Activated CD4-positive, alpha-beta memory T cell treated with anti-CD3 and anti-CD28 coated beads, Interleukin-2, amount 10 ng/mL, durations not matched to agents 7 days and 5 days (primary cell): ENCODE measurements around the gene RAB3IL1. TPM values are rescaled to one million over a fixed set of nuclear protein-coding genes. Genes with fewer than 3 reads are reported as not detected.

Source experiments
- CTCF ChIA-PET: fragments of 350-600 bp; sonication (Branson Sonifier 250); formaldehyde crosslinking; loops from one replicate; lab custom pipeline; 2021; ENCODE audit warnings: antibody characterized with exemption, inconsistent platforms; lab: Charles Lee
- POLR2A ChIA-PET: fragments of 350-600 bp; sonication (Branson Sonifier 250); formaldehyde crosslinking; loops from one replicate; lab custom pipeline; 2021; ENCODE audit warnings: antibody characterized with exemption; lab: Charles Lee
- DNase-seq: peaks from one replicate; pipeline ENCODE4 v3.0.0-alpha.2; 2020
- H3K27ac Mint-ChIP-seq: one replicate; pipeline ENCODE4 v1.8.0; 2021; ENCODE audit warnings: mild to moderate bottlenecking, mixed read lengths
- H3K27me3 Mint-ChIP-seq: one replicate; pipeline ENCODE4 v1.8.0; 2021; ENCODE audit warnings: mixed read lengths
- H3K36me3 Mint-ChIP-seq: one replicate; pipeline ENCODE4 v1.8.0; 2021; ENCODE audit warnings: low read depth, mixed read lengths
- H3K4me1 Mint-ChIP-seq: one replicate; pipeline ENCODE4 v1.8.0; 2021; ENCODE audit warnings: mixed read lengths
- H3K4me3 Mint-ChIP-seq: one replicate; pipeline ENCODE4 v1.8.0; 2021; ENCODE audit warnings: mild to moderate bottlenecking, mixed read lengths
- H3K9me3 Mint-ChIP-seq: one replicate; pipeline ENCODE4 v1.8.0; 2021; ENCODE audit warnings: mixed read lengths
- total RNA-seq, 2 experiments: library from RNA; stranded (reverse); gene quantifications; one replicate each; pipeline ENCODE4 v1.2.3, GENCODE V29; 2021

The RAB3IL1 gene
- total RNA-seq, 2 experiments from 2014 or later, result not detected

GRCh38 chr11:61912991-61913698 is 4.2 kb downstream of the RAB3IL1 start:
- Mint-ChIP-seq H3K9me3 (no peaks in the 10 kb centered on the region), H3K36me3 (no peaks in the 10 kb centered on the region), H3K4me3 (no peak overlapping the region), H3K27me3 (peaks cover 23% of the 10 kb centered on the region), H3K4me1 (peaks cover 6% of the 10 kb centered on the region), H3K27ac (no peak overlapping the region)
- CTCF ChIA-PET, result no interaction called here
- POLR2A ChIA-PET, result no interaction called here
- no peak for DNase-seq

GRCh38 chr11:61912530-61912898 is 4.9 kb downstream of the RAB3IL1 start:
- Mint-ChIP-seq H3K27ac (no peak overlapping the region), H3K36me3 (no peaks in the 10 kb centered on the region), H3K4me1 (no peaks in the 10 kb centered on the region), H3K4me3 (no peak overlapping the region), H3K27me3 (peaks cover 17% of the 10 kb centered on the region), H3K9me3 (no peaks in the 10 kb centered on the region)
- ChIA-PET POLR2A (no interaction called here), CTCF (no interaction called here)
- DNase-seq, result no peak

- DNase-seq, result no peak
- H3K9me3 Mint-ChIP-seq, result no peaks in the 10 kb centered on the region
- no peaks in the 10 kb centered on the region for H3K36me3 Mint-ChIP-seq
- POLR2A ChIA-PET, result no interaction called here
- peaks cover 17% of the 10 kb centered on the region for H3K27me3 Mint-ChIP-seq
- CTCF ChIA-PET, result no interaction called here
- no peak overlapping the region for H3K27ac Mint-ChIP-seq
- no peaks in the 10 kb centered on the region for H3K4me1 Mint-ChIP-seq
- no peak overlapping the region for H3K4me3 Mint-ChIP-seq
These were observed 5.5 kb downstream of the RAB3IL1 start for GRCh38 chr11:61911701-61912529.

GRCh38 chr11:61911128-61911700 is 6.2 kb downstream of the RAB3IL1 start:
- ChIA-PET CTCF (no interaction called here), POLR2A (no interaction called here)
- Mint-ChIP-seq H3K4me1 (no peaks in the 10 kb centered on the region), H3K27me3 (peaks cover 11% of the 10 kb centered on the region), H3K27ac (no peak overlapping the region), H3K4me3 (no peak overlapping the region), H3K9me3 (no peaks in the 10 kb centered on the region), H3K36me3 (no peaks in the 10 kb centered on the region)
- DNase-seq, result no peak

- ChIA-PET CTCF (interaction anchor here (0.7 to 2.2 kb wide), 3 partner anchors 172 to 198 kb away, joined by 3 to 6 read pairs (median 4); no protein-coding TSS in a partner anchor), POLR2A (no interaction called here)
- no peak for DNase-seq
- no peaks in the 10 kb centered on the region for H3K36me3 Mint-ChIP-seq
- no peaks in the 10 kb centered on the region for H3K4me1 Mint-ChIP-seq
- no peak overlapping the region for H3K27ac Mint-ChIP-seq
- H3K9me3 Mint-ChIP-seq, result no peaks in the 10 kb centered on the region
- H3K27me3 Mint-ChIP-seq, result peaks cover 10% of the 10 kb centered on the region
- H3K4me3 Mint-ChIP-seq, result no peak overlapping the region
These were observed 6.9 kb downstream of the RAB3IL1 start for GRCh38 chr11:61910187-61911127.

- H3K27ac Mint-ChIP-seq, result no peak overlapping the region
- no peak overlapping the region for H3K4me3 Mint-ChIP-seq
- no peaks in the 10 kb centered on the region for H3K4me1 Mint-ChIP-seq
- H3K9me3 Mint-ChIP-seq, result no peaks in the 10 kb centered on the region
- ChIA-PET CTCF (interaction anchor here (2.2 to 2.7 kb wide), 2 partner anchors 10 to 199 kb away, joined by 6 to 18 read pairs; no protein-coding TSS in a partner anchor), POLR2A (no interaction called here)
- peaks cover 2% of the 10 kb centered on the region for H3K27me3 Mint-ChIP-seq
- DNase-seq, result no peak
- H3K36me3 Mint-ChIP-seq, result no peaks in the 10 kb centered on the region
These were observed 8.5 kb downstream of the RAB3IL1 start for GRCh38 chr11:61908730-61909316.

GRCh38 chr11:61907871-61908729 is 9.3 kb downstream of the RAB3IL1 start:
- POLR2A ChIA-PET, result no interaction called here

GRCh38 chr11:61907282-61907681 is 10.1 kb downstream of the RAB3IL1 start:
- no peaks in the 10 kb centered on the region for H3K4me1 Mint-ChIP-seq
- DNase-seq, result no peak
- H3K27ac Mint-ChIP-seq, result no peak overlapping the region
- peaks cover 2% of the 10 kb centered on the region for H3K27me3 Mint-ChIP-seq
- H3K9me3 Mint-ChIP-seq, result no peaks in the 10 kb centered on the region
- ChIA-PET CTCF (interaction anchor here (1.0 to 2.7 kb wide), 4 partner anchors 9 to 199 kb away, joined by 3 to 18 read pairs (median 4); no protein-coding TSS in a partner anchor), POLR2A (no interaction called here)
- H3K4me3 Mint-ChIP-seq, result no peak overlapping the region
- no peaks in the 10 kb centered on the region for H3K36me3 Mint-ChIP-seq

More at GRCh38 chr11:61907871-61908729, 9.3 kb downstream of the RAB3IL1 start:
- Mint-ChIP-seq H3K27me3 (peaks cover 2% of the 10 kb centered on the region), H3K9me3 (no peaks in the 10 kb centered on the region), H3K4me1 (no peaks in the 10 kb centered on the region), H3K4me3 (no peak overlapping the region), H3K27ac (no peak overlapping the region), H3K36me3 (no peaks in the 10 kb centered on the region)
- DNase-seq, result no peak
- CTCF ChIA-PET, result interaction anchor here (1.0 to 2.7 kb wide), 5 partner anchors 10 to 200 kb away, joined by 3 to 18 read pairs (median 4); no protein-coding TSS in a partner anchor

- H3K9me3 Mint-ChIP-seq, result no peaks in the 10 kb centered on the region
- CTCF ChIA-PET, result interaction anchor here (1.7 kb wide), 1 partner anchor 175 kb away, joined by 4 read pairs; no protein-coding TSS in a partner anchor
- POLR2A ChIA-PET, result no interaction called here
These were observed 10.8 kb downstream of the RAB3IL1 start for GRCh38 chr11:61906522-61906909.

GRCh38 chr11:61905801-61906521 is 11.4 kb downstream of the RAB3IL1 start:
- H3K4me1 Mint-ChIP-seq, result no peaks in the 10 kb centered on the region

More at GRCh38 chr11:61906522-61906909, 10.8 kb downstream of the RAB3IL1 start:
- Mint-ChIP-seq H3K27me3 (peaks cover 2% of the 10 kb centered on the region), H3K4me1 (no peaks in the 10 kb centered on the region), H3K4me3 (no peak overlapping the region), H3K27ac (no peak overlapping the region), H3K36me3 (no peaks in the 10 kb centered on the region)
- no peak for DNase-seq

More at GRCh38 chr11:61905801-61906521, 11.4 kb downstream of the RAB3IL1 start:
- Mint-ChIP-seq H3K27ac (no peak overlapping the region), H3K36me3 (no peaks in the 10 kb centered on the region), H3K9me3 (no peaks in the 10 kb centered on the region), H3K27me3 (peaks cover 2% of the 10 kb centered on the region), H3K4me3 (no peak overlapping the region)
- POLR2A ChIA-PET, result no interaction called here
- no peak for DNase-seq
- CTCF ChIA-PET, result interaction anchor here (1.7 to 11.4 kb wide), 2 partner anchors 176 to 180 kb away, joined by 4 to 295 read pairs; no protein-coding TSS in a partner anchor
